ENCODE measurements around the gene IP6K3. TPM values are rescaled to one million over a fixed set of nuclear protein-coding genes. Genes with fewer than 3 reads are reported as not detected.
A peak's percentile ranks its signal among the peaks of the same experiment; 100 is the strongest.

The IP6K3 gene
- total RNA-seq, 1 donor from 2014 or later = 0.08 TPM

- ATAC-seq = peak; percentile 67
Observed at GRCh38 chr6:33704215-33705066, 42.3 kb downstream of the IP6K3 start.

DNA sequence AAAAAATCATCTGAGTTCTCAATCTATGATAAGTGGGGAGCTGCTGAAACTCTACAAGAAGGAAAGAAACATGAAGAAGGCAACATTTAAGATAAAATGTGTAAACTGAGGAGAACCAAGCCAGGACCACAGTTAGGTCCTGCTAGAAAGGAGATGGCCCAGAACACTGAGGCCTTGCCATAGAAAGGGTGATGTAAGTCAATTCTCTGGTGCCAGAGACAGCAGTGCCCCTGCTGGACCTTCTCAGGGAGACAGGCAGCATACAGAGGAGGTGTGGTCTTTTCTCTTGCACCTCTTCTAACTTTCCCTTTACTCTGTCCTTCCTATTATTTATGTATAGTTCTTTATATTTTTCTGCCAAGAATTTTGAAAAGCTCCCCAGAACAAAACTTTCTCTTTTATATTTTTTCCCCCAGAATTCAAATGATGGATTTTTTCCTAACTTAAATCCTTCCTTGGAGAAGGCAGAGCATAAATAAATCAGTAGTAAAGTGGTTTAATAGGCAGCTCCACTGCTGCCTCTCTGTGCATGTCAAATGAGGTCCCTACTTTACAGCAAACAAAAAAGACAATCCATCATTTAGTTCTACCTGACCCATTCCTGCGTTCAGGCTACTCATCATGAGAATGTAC, 44.2 kb downstream of the IP6K3 start:
- ATAC-seq = peak; percentile 62

DNA sequence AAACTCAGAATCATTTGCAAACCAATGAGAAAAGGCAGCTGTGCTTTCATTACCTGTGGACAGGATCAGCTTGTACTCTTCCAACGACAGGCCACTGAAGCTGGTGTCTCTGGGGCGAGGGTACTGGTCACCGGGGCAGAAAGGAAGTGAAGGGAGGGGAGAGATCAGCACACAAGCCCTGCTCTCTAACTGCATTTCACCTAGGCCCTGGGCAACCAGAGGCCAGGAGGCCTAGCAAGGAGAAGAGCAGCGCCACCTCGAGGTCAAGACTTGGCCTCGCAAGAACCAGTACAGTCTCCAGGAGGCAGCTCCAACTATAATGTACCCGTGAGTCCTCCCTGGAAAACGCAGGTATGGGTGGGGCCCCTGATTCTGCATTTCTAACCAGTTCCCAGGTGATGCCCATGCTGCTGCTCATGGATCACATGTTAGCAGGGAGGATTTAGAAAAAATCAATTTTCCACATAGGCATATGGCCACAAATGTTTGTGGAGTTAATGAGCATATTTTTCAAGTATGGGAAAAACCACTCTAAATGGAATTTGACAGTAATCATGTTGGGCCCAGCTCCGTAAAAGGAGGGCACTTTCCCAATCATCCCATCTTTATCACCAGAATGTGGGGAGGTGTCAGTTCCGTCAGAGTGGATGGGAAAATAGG, 46.2 kb downstream of the IP6K3 start:
- ATAC-seq = peak; percentile 68

- ATAC-seq = no peak
Observed at GRCh38 chr6:33699739-33700138, 47.0 kb downstream of the IP6K3 start.

DNA sequence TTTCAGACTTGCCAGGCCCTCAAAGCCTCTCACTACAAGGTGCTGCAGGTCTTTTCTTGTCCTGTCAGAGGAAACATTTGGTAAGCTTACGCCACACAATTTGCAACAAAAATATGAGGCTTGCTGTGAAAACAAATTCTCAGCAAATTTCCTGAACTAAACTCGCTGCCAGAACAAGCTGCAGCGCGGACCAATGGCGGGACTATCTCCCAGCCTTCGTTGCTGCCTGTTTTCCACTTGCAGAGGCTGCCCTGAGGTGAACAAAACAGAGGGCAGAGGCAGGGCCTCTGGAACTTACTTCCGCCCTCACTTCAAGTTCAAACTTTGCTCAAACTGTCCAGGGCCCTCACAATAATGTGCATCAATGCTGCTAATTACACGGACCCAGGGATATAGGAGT, 47.6 kb downstream of the IP6K3 start:
- ATAC-seq = no peak

DNA sequence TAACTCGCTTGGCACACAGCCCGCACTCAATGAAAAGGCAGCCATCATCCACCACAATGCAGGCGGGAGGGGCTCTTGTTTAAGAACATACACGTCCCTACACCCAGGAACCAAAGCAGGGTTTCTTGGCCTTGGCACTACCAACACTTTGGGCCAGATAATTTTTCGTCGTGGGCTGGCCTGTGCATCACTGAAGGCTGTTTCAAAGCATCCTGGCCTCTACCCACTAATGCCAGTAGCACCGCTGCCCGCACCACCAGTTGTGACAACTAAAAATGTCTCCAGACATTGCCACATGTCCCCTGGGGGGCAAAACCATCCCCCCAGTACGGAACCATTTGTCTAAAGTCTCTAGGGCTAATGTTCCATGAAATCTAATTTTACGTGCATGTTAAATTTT, 48.2 kb downstream of the IP6K3 start:
- no peak for ATAC-seq

DNA sequence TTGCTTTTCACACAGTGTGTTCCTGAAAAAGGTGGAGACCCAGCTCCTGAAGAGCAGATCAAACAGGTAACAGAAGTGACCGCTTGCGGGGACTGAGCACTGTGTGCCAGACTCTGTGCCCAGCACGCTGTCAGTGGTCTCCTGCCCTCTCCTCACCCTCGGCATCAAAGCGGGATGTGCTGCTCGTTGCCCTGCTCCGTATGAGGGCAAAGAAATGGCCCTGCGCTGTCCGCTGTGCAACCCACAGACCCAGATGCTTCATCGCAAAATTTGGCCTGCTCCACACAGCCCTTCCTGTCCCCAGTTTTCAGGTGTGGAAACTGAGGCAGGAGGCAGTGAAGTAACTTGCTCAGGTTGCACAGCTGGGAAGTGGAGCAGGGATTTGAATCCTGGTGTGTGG, 48.9 kb downstream of the IP6K3 start:
- no peak for ATAC-seq

DNA sequence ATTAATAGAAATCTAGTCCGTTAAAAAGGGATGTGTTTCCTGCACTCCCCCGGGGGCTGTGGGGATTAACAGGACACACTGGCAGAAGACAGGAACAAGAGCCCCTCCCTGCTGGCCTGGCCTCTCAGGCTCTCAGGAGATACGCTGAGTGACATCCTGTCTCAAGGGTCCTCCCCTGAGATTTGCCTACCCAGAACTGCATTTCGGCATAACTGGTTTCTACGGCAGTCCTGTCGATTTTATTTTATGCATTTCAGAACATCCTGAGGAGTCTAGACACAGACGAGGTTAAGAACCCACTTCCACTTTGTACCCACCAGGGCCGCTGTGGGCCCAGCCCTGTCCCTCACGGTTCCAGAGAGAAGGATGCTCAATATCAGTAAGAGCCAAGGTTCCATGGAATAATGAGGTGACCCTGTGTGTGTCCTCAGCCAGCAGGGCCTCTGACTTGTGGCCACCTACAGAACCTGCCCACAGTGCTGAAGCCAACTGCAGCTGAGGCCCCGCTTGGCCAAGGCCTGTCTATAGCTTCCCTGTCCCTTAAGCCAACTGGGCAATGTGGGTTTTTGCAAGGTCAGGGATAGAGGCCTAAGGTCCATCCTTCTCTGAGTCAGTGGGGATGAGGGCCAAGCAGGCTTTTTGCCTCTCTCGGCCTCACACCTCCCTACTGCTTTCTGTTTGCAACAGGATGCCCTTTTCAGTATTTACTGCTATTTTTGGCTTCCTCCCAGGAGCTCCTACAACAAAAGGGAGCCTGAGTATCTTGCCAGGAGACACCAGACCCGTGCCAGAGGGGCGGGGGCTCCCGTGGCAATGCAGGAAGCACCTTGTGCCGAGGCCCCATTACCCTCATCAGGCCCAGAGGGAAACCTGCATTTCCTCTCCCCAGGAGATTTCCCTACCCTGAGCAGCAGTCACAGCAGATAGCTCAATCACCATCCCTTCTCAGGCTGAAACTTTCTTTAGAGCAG, 49.9 kb downstream of the IP6K3 start:
- peak; percentile 12 for ATAC-seq

DNA sequence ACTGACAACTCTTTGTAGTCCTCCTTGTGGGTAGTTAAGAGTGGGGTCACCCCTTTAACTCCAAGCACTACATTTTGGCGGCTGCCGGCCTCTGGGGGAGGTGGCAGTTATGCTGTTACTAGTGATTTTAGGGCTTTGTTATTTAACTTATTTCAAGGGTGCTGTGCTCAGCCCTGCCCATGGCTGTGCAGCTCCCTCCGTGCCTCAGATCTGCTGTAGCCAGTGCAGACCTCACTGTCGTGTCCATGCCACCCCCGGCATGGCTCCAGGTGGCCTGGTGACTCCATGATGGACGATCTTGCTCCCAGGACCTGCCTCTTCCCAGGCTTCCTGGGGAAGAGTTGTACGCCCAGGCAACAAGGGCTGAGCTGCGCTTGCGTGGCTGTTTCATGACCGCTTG, 50.6 kb downstream of the IP6K3 start:
- no peak for ATAC-seq

DNA sequence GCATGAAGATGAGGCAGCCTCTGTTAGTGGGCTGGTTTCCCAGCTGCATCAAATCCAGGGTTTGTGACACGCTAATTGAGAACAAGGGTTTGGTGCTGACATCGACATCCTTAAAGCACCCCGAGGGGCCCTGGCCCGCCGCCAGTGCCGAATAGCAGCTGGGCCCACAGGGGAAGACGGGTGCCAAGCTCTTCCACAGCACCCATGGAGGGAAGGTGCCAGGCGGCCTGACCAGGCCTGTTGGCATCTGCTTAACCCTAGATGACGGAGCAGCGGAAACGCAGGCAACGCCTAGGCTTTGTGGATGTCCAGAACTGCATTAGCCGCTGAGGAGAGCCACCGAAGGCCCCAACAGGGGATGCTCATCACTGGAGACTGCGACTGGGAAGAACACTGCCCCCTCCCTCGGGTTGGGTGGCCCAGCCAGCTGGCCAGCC, 51.2 kb downstream of the IP6K3 start:
- peak; percentile 52 for ATAC-seq

DNA sequence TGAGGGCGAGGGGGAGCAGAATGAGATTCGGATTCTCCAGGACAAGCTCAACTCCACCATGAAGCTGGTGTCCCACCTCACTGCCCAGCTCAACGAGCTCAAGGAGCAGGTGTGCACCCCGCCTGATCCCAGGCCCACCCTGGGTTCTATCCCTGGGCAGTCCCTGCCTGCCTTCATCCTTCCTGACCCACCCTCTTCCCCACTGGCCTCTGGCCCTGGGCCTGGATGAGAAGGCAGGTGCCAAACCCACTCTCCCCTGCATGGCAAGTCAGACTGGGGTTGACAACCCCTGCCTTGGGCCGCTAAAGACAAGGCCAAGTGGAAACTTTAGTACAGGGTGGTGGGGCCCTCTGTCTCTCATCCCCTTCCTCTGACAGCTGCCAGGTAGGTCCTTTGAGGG, 51.7 kb downstream of the IP6K3 start:
- peak; percentile 2 for ATAC-seq

DNA sequence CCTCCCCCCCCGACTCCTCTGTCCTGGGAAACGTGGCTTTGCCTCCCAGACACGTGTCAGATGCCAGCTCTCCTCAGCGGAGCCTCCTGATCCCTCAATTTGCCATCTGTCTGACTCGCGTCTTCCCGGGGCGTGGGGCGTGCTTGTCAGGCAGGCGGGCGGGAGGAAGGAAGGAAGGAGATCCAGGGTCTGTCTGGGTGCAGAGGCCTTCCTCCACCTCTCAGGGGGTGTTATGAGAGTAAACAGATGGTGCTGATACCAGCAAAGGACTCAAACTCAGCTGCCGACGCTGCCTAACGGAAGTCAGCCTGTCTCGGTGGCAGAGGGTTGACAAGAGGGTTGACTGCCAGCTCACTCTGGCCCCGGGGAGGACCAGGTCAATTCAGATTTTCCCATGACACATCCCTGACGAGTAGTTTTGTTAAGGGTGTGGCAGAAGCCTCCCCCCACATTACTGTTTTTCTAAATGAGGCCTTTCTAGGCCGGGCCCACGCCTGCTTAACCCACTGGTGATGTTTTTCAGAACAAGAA, 52.2 kb downstream of the IP6K3 start:
- peak; percentile 56 for ATAC-seq

GRCh38 chr6:33693186-33694105, 53.3 kb downstream of the IP6K3 start:
- ATAC-seq = no peak

DNA sequence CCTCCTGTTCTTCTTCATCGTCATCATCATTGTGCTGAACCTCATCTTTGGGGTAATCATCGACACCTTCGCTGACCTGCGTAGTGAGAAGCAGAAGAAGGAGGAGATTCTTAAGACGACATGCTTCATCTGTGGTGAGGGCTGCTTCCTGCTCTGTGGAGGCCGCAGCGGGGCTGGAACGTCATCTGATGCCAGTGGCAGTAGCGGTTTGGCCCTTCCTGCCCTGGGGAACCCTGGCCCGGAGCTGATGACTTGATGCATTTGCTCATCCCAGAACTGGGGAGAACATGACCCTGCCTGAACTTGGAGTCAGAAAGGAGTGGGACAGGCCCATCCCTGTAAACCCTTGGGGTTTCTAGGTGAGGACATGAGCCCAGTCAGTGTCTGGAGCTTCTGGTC, 53.9 kb downstream of the IP6K3 start:
- ATAC-seq = peak; percentile 5

- ATAC-seq = no peak
Observed at GRCh38 chr6:33692078-33692759, 54.5 kb downstream of the IP6K3 start.

DNA sequence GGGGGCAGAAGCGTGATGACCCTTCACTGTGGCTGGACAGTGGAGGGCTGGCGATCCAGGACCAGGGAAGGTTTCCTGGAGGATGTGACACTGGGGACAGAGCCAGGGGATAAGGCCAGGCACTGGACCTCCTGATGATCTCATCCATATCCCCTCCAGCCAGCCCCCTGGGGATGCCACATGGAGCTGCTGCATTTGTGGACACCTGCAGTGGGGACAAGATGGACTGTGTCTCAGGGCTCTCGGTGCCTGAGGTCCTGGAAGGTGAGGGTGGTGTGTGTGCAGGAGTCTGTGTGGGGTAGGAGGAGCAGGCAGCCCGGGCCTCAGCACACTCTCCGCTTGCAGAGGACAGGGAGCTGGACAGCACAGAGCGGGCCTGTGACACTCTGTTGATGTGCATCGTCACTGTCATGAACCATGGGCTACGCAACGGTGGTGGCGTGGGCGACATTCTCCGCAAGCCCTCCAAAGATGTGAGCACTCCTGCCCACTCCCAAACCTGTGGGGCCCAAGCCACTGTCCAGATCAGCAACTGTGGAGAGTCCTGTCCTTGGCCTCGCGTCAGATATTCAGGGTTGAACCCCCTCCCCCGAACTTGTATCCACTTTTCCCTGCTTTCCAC, 55.1 kb downstream of the IP6K3 start:
- no peak for ATAC-seq

DNA sequence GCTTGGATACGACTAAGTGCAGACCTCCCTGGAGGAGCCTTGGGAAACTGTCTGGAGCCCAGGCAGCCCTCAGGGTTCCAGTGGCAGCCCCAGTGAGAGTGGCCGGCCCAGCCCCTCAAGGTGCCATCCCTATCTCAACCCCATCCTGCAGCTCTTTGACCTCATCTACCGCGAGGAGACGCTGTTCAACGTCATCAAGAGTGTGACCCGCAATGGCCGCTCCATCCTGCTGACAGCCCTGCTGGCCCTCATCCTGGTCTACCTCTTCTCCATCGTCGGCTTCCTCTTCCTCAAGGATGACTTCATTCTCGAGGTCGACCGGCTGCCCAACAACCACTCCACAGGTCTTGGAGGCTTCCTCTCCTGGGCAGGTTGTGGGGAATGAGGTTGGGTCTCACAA, 55.9 kb downstream of the IP6K3 start:
- no peak for ATAC-seq

GRCh38 chr6:33689879-33690278, 56.8 kb downstream of the IP6K3 start:
- no peak for ATAC-seq

- no peak for ATAC-seq
Observed at GRCh38 chr6:33689148-33689494, 57.6 kb downstream of the IP6K3 start.

Data from esophagus mucosa (tissue), 1 donor.